DMS 273 treated with DMSO at 0.1 percent for 48 hours (cell line): Measurements from ENCODE around the gene FAM219A.
"Not testable (repeated sequence)": the region's sequence is repeated elsewhere in the genome, so short reads cannot be mapped to it uniquely, and the experiment has no call there.

Source experiments
- DNase-seq: peaks from one replicate; lab custom pipeline; 2025; lab: John Stamatoyannopoulos, UW

FAM219A gene

DNA sequence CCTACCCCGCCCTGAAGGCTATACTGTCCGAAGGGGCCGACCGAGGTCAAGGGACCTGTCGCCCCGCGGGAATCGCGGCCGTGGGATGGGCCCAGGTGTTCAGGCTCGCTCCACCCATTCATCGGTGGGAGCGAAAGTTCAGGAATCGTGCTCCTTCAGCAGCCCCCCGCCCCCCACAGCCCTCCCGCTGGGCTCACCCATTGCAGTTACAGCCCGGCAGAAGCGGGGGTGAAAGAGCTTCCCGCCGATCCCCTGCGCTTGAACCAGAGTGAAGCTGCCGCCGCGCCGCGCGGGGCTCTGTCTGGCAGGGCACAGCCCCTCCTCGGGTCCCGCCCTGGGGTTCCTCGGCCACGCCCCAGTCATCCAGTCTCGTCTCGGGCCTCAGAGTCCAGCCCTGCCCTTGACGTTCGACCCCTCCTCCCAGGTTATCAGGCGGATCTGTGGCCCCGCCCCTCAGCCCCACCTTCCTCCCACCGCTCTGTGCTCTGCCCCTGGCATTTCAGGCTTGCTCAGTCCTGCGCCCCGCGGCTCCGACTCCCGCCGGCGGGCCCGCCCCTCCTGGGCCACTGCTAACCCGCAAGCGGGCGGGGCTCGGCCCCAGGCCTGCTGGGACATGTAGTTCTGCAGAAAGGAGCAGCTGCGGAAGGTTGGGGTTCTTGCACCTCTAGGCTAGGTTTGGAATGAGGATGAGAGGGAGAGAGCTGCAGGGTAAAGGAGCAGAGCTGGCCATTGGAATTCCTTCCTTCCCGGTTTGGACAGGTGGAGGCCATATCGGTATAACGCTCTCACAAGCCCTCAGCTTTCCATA is 81.6 kb downstream of the FAM219A start, which contains the start of gene MYORG:
Gene MYORG, minus strand, starts transcription at position 303 of the 808 bp plus-strand sequence. CDS start 3,955 bp downstream, outside the sequence.
- DNase-seq: peak; percentile 90

DNA sequence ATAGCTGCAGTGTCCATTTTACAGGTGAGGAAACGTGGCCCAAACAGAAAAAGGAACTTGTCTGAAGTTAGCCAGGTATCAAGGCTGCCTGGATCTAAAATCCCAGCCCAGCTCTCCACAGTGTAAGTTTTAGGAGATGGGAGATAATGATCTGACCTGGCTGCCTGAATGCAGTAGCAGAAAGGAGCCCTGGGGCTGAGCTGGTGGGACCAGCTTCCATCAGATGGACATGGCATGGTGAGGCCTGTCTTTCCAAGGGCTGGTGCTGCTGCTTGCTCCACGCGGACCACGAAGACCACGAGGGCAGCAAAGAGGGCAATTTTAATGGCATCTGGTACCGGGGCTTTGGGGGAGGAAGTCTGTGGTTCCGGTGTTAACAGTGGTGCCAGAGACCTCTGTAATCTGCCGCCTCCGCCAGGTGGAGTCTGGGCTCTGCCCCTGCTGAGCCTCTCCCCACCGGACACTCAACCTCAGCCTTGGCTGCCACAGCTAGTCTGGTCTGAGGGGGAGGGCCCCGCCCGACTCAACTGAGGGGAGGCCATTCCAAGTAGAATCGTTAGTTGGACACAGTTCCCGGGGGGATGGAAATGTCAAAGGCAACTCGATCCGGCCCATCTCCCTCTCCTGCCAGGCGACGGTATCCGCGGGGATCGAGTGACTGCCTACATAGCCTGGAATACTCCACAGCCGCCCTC is 82.3 kb downstream of the FAM219A start:
- no peak for DNase-seq

DNA sequence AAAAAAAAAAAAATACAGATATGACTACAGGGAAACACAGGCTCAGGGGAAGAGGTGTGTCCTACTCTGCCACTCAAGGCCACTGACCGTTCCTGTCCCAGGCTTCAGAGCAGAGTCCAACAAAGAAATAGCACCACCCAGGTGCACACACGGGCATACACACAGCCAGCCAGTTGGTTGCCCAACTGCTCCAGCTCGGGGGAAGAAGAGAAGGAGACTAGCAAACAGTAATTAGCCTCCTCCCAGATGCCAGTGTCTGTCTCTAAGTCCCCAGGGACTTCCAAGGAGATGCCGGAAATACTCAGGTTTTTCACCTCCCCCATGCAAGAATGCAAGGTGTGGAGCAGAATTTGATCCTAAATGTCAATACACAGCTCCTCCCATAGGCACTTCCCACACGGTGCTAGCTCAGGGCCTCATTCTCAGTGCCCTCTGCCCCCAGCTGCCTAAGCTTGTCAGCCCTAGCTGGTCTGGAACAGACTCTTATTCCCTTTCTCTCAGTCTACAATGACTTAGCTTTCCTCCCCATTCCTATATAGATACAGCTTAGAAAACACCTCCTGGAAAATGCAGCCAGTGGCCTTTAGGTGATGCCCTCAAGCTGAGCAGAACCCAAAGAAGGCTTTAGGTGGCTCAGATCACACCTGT is 83.3 kb downstream of the FAM219A start:
- peak; percentile 62 for DNase-seq

- DNase-seq: no peak
These were observed 84.0 kb downstream of the FAM219A start for GRCh38 chr9:34374339-34374738.

- DNase-seq: no peak
These were observed 84.6 kb downstream of the FAM219A start for GRCh38 chr9:34373749-34374148.

- no peak for DNase-seq
These were observed 85.8 kb downstream of the FAM219A start for GRCh38 chr9:34372467-34373011.

- no peak for DNase-seq
These were observed 86.4 kb downstream of the FAM219A start for GRCh38 chr9:34371886-34372466.

DNA sequence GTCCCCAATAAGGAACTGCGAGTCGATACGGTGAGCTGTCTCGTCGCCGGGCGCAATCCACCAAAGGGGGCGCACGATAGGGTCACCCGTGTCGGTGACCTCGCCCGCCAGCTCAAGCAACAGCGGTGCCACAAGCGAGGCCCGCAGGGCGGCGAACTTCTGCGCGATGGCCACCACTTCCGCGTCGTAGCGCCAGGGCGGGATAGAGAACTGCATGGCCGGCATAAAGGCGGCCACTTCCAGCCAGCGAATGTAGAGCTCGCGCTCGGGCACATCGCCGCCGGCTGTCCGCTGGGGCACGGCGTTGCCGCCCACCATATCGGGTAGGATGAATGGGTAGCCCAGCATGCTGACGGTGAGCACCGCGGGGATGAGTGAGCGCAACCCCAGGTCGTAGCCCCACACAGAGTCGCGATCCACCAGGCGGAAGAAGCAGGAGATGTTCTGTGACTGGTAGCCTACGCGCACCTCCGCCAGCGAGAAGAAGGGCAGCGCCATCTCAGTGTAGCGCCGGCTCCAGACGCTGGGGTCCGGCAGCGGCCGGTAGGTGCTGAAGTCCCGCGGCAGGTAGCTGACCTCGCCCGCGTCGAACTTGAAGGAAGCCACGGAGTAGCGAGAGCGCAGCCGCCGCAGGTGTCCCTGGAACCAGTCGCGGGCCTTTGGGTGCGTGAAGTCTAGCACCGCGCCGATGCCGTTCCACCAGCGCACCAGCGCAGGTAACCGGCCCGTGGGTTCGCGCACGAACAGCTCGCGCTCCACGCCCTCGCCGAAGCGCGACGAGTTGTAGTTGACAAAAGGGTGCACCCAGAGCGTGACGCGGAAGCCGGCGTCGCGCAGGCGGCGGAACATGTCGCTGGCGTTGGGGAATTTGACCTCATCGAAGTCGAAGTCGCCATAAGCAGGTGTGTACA is 87.1 kb downstream of the FAM219A start:
- no peak for DNase-seq

DNA sequence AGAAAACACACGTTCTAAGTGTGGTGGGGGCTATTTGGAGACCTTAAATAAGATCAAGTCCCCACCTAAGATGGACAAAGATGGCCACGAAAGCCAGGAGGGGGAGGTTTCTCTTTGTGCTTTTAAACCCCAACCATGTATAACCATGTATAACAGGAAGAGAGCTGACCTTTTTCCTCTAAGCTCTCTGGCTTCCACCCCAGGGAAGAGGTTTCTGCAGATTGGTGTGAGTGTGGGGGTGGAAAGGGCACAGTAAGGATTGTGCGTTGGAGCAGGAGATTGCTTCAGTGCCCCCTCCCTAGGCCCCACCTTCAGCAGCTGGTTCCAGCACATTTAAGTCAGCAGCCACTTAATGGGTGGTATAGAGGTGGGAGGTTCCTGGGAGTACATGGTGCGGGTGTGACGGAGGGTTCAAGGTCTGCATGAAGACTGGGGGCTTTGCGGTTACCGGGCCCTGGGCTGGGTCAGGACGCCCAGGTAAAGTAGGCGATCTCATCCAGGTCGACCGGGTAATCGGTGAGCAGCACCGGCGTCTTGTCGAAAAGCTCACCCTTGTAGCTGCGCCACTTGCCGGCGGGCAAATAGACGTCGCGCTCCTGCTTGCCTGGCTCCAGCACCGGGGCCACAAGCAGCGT is 87.9 kb downstream of the FAM219A start:
- no peak for DNase-seq

- no peak for DNase-seq
These were observed 88.7 kb downstream of the FAM219A start for GRCh38 chr9:34369636-34370035.

GRCh38 chr9:34368796-34369195 is 89.6 kb downstream of the FAM219A start:
- DNase-seq: not testable (repeated sequence)

- not testable (repeated sequence) for DNase-seq
These were observed 90.5 kb downstream of the FAM219A start for GRCh38 chr9:34367751-34368410.

- DNase-seq: no peak
These were observed 92.0 kb downstream of the FAM219A start for GRCh38 chr9:34366365-34366764.

DNA sequence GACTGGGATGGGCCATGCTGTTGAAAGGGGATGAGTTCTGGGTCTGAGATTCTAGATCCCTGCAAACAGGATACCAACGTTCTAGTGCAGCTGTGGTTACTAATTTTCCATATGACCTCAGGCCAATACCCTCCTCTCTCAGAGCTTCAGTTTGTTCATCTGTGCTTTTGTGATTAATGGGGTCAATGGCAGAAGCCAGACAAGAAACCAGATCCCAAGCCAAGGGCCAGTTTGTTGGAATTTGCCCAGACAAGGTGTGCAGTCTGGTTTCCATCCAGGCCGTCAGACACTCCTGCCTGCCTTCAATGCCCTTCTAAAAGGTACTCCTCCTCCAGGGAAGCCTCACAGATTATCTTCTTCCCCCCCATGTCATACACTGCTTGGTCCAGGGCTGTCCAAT is 93.1 kb downstream of the FAM219A start:
- DNase-seq: no peak

GRCh38 chr9:34363619-34364351 is 94.6 kb downstream of the FAM219A start:
- no peak for DNase-seq

DNA sequence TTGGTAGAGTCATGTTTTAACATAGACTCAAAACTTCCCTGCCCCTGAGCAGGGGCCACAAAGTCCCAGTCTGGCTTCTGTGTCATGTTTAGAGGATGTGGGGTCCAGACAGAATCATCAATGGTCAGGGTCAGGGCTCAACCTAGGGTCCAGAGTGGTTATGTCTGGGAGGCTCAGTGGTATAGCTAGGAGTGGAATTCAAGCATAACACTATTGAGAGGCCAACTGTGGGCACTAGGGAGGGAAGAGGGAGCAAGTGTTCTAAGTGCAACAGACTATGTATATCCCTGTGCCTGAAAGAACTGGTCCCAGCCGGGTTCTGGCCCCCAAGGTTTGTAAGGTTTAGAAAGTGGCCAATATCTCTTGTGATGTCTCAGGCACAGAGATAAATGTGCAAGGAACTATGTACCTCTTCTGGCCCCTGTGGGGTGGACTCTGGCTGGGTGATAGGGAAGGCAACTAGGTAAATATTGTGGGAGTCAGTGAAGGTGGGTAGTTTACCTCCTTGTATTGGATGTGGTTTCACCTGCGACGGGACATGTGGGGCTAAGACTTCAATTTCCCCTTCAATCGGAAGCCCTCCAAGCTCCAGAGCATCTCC is 95.7 kb downstream of the FAM219A start:
- no peak for DNase-seq

DNA sequence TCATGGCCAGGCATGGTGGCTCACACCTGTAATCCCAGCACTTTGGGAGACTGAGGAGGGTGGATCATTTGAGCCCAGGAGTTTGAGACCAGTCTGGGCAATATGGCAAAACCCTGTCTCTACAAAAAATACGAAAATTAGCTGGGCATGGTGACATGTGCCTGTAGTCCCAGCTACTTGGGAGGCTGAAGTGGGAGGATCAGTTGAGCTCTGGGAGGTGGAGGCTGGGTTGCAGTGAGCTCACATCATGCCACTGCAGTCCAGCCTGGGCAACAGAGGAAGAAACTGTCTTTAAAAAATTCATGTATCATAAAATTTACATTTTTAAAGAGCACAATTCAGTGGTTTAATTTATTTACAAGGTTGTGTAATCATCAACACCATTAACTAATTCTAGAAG is 105.4 kb downstream of the FAM219A start:
- DNase-seq: not testable (repeated sequence)

DNA sequence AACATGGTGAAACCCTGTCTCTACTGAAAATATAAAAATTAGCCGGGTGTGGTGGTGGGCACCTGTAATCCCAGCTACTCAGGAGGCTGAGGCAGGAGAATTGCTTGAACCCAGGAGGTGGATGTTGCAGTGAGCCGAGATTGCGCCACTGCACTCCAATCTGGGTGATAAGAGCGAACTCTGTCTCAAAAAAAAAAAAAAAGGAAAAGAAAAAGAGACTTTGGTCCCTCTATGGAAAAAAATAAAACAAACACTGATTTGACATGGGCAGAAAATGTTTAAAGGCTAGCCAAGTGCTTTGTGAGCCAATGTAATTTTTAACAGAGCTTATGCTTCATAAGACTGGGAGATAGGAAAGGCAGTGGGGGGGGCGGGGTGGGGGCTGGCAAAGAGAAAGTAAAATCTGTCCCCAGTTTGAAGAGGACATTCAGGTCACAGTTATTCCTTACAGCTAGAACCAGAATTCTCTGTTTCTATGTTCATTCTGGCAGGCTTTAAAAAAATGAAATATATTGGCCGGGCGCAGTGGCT is 106.2 kb downstream of the FAM219A start:
- DNase-seq: not testable (repeated sequence)

GRCh38 chr9:34349324-34349723 is 109.0 kb downstream of the FAM219A start:
- DNase-seq: no peak
